ENCODE measurements around the gene SLC46A1. TPM values are rescaled to one million over a fixed set of nuclear protein-coding genes. Genes with fewer than 3 reads are reported as not detected.

The SLC46A1 gene
- polyA plus RNA-seq, 1 donor from 2014 or later = 2.4 TPM

- peaks cover 3% of the 10 kb centered on the region for H3K36me3 Mint-ChIP-seq
- no peak within 1 kb of the TSS for H3K4me3 Mint-ChIP-seq
- no peaks in the 10 kb centered on the region for H3K4me1 Mint-ChIP-seq
- no peak within 1 kb of the TSS for H3K27ac Mint-ChIP-seq
- H3K9me3 Mint-ChIP-seq = no peaks in the 10 kb centered on the region
- H3K27me3 Mint-ChIP-seq = no peaks in the 10 kb centered on the region
Observed at GRCh38 chr17:28364665-28365363, 41.2 kb downstream of the SLC46A1 start, which contains the start of gene SEBOX. Gene SEBOX (minus strand): TSS chr17:28365199. CDS start chr17:28365151, 48 bp downstream.

GRCh38 chr17:28363776-28364650 is 42.0 kb downstream of the SLC46A1 start:
- Mint-ChIP-seq H3K27ac (no peak overlapping the region), H3K4me3 (no peak overlapping the region), H3K9me3 (no peaks in the 10 kb centered on the region), H3K27me3 (no peaks in the 10 kb centered on the region), H3K36me3 (peaks cover 3% of the 10 kb centered on the region), H3K4me1 (no peaks in the 10 kb centered on the region)

GRCh38 chr17:28363186-28363585 is 42.8 kb downstream of the SLC46A1 start:
- Mint-ChIP-seq H3K27me3 (no peaks in the 10 kb centered on the region), H3K27ac (peak overlapping the region in 1 of 3 donors; percentile 32), H3K9me3 (no peaks in the 10 kb centered on the region), H3K4me1 (peaks cover 2 to 3% (median 3%) of the 10 kb centered on the region in 3 donors), H3K4me3 (peak overlapping the region in 1 of 4 donors; percentile 23), H3K36me3 (peaks cover 3% of the 10 kb centered on the region)

- Mint-ChIP-seq H3K27me3 (no peaks in the 10 kb centered on the region), H3K9me3 (no peaks in the 10 kb centered on the region), H3K27ac (peak overlapping the region; percentile 94 to 98 (median 97)), H3K4me1 (peaks cover 11 to 22% (median 16%) of the 10 kb centered on the region in 3 donors), H3K4me3 (peak overlapping the region; percentile 96 to 99 (median 96)), H3K36me3 (peaks cover 3% of the 10 kb centered on the region)
Observed at GRCh38 chr17:28357901-28358197, 48.2 kb downstream of the SLC46A1 start.

- Mint-ChIP-seq H3K27me3 (no peaks in the 10 kb centered on the region), H3K9me3 (no peaks in the 10 kb centered on the region), H3K4me3 (peak within 1 kb of the TSS; percentile 96 to 99 (median 96)), H3K4me1 (peaks cover 11 to 22% (median 16%) of the 10 kb centered on the region in 3 donors), H3K27ac (peak within 1 kb of the TSS; percentile 94 to 98 (median 97)), H3K36me3 (peaks cover 3% of the 10 kb centered on the region)
Observed at GRCh38 chr17:28357061-28357900, 48.7 kb downstream of the SLC46A1 start, which contains the start of gene POLDIP2. Gene POLDIP2 (minus strand): TSS chr17:28357527. CDS start chr17:28357448, 79 bp downstream.

- Mint-ChIP-seq H3K27ac (no peak overlapping the region), H3K9me3 (no peaks in the 10 kb centered on the region), H3K27me3 (no peaks in the 10 kb centered on the region), H3K4me3 (no peak overlapping the region), H3K4me1 (no peaks in the 10 kb centered on the region), H3K36me3 (peaks cover 2% of the 10 kb centered on the region)
Observed at GRCh38 chr17:28350271-28350670, 55.7 kb downstream of the SLC46A1 start.

- Mint-ChIP-seq H3K4me1 (no peaks in the 10 kb centered on the region), H3K36me3 (peaks cover 2% of the 10 kb centered on the region), H3K27ac (no peak overlapping the region), H3K9me3 (no peaks in the 10 kb centered on the region), H3K4me3 (no peak overlapping the region), H3K27me3 (no peaks in the 10 kb centered on the region)
Observed at GRCh38 chr17:28348979-28349378, 57.0 kb downstream of the SLC46A1 start.

- Mint-ChIP-seq H3K27ac (no peak overlapping the region), H3K4me1 (no peaks in the 10 kb centered on the region), H3K36me3 (peaks cover 2% of the 10 kb centered on the region), H3K4me3 (no peak overlapping the region), H3K27me3 (no peaks in the 10 kb centered on the region), H3K9me3 (no peaks in the 10 kb centered on the region)
Observed at GRCh38 chr17:28347261-28347891, 58.6 kb downstream of the SLC46A1 start.

- Mint-ChIP-seq H3K27me3 (no peaks in the 10 kb centered on the region), H3K4me3 (no peak overlapping the region), H3K36me3 (peaks cover 2% of the 10 kb centered on the region), H3K27ac (peak overlapping the region in 2 of 3 donors; percentile 33 to 46), H3K4me1 (no peaks in the 10 kb centered on the region), H3K9me3 (no peaks in the 10 kb centered on the region)
Observed at GRCh38 chr17:28346746-28347246, 59.2 kb downstream of the SLC46A1 start.

GRCh38 chr17:28346199-28346580 is 59.8 kb downstream of the SLC46A1 start:
- H3K4me3 Mint-ChIP-seq = no peak overlapping the region
- H3K36me3 Mint-ChIP-seq = peaks cover 2% of the 10 kb centered on the region
- no peaks in the 10 kb centered on the region for H3K4me1 Mint-ChIP-seq
- peak overlapping the region in 1 of 3 donors; percentile 33 for H3K27ac Mint-ChIP-seq
- H3K9me3 Mint-ChIP-seq = no peaks in the 10 kb centered on the region
- no peaks in the 10 kb centered on the region for H3K27me3 Mint-ChIP-seq

- peaks cover 2% of the 10 kb centered on the region for H3K36me3 Mint-ChIP-seq
- H3K4me3 Mint-ChIP-seq = no peak overlapping the region
- no peaks in the 10 kb centered on the region for H3K9me3 Mint-ChIP-seq
- no peaks in the 10 kb centered on the region for H3K27me3 Mint-ChIP-seq
- no peaks in the 10 kb centered on the region for H3K4me1 Mint-ChIP-seq
- peak overlapping the region in 1 of 3 donors; percentile 33 for H3K27ac Mint-ChIP-seq
Observed at GRCh38 chr17:28345419-28346198, 60.4 kb downstream of the SLC46A1 start.

Measured in IgD-negative memory B cell (primary cell).